A172 (cell line): ENCODE results near the gene EPHA6. TPM values are rescaled to one million over a fixed set of nuclear protein-coding genes. Genes with fewer than 3 reads are reported as not detected.
A peak's percentile ranks its signal among the peaks of the same experiment; 100 is the strongest.

Source experiments
- DNase-seq: peaks from one replicate; pipeline ENCODE4 v3.0.0-alpha.2; 2015; ENCODE audit warnings: low spot score
- total RNA-seq: library from RNA; depleted of rRNA; stranded (reverse); fragments of >200 nt; shearing (Covaris generic); gene quantifications from 2 replicates; pipeline ENCODE4 v1.2.3, GENCODE V29; 2014; rRNA removed

EPHA6 gene
- total RNA-seq: not detected in 2 replicates

DNA sequence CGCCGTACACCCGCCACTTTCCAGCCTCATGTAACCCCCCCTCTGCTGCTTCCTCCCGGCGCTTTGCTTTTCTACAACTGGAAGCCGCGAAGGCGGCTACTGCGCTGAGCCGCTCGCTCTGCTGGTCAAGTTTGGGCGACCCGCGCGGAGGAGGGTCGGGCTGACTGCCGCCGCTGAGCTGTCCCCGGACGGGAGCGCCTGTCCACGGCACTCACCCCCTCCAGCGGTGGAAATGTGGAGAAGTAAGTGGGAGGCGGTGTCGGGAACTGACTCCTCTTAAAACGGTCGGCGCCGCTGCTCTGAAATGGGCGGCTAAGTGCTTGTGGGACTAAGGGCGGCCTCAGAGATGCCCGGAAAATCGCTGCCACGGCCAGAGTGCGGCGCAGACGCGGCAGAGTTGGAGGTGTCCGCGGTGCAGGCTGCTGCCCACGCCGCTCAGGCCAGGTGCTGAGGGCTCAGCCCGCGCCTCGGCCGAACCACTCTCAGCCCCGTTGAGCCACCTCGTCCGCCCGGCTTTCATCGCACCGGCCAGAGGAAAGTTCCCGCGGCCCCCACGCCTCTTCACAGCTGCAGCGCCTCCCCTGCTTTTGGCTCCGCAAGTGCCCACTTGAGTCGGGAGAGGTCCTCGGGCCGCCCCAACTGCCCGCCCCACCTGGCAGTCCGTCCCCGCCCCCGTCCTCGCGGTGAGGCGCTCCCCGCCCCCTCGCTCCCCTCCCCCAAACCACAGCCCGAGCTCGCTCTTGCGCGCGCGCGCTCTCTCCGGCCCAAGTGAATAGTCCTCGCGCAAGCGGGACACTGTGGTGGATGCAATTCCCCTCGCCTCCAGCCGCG, at the start of gene EPHA6:
EPHA6 (plus strand) TSS at position 775 of the 831 bp plus-strand sequence.
- no peak for DNase-seq

- DNase-seq: no peak
These were observed 37.6 kb upstream of the EPHA6 start for GRCh38 chr3:96776818-96777217.

GRCh38 chr3:96779810-96780209, 34.6 kb upstream of the EPHA6 start:
- DNase-seq: no peak

- no peak for DNase-seq
These were observed 18.3 kb upstream of the EPHA6 start for GRCh38 chr3:96796101-96796500.

DNA sequence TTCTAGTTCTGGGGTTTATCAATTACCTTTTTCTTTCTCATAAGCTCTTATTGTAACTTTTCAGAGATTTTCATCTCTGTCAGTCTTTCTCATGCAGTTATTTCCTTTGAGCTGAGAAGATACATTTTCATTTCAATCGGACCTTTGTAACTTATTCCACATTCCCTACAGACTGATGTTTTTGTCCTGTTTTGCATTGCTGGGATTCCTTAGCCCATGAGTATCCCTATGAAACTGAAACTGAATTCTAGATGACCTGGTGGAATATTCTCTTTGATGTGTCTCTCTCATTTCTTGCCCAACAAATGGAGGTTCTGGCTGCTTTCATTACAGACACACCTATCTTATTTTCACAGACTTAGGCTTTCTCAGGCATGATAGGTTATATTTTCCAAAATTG, 10.5 kb upstream of the EPHA6 start:
- DNase-seq: no peak

DNA sequence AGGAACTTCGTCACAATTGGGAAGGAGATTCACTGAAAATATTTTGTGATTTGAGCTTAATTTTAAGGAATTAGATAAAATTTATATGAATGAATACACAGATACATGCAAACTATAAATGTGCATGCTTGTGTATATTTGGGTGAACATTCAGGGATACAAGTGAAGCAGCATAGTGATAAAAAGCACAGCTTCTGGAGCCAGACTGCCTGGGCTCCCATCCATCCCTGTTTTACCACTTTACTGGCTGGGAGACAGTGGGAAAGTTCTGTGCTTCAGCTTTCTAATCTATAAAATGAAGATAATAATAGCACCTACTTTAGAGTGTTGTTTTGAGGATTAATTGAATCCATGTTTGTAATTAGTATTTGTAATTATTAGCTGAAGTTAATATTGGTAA, 8.1 kb upstream of the EPHA6 start:
- no peak for DNase-seq

DNA sequence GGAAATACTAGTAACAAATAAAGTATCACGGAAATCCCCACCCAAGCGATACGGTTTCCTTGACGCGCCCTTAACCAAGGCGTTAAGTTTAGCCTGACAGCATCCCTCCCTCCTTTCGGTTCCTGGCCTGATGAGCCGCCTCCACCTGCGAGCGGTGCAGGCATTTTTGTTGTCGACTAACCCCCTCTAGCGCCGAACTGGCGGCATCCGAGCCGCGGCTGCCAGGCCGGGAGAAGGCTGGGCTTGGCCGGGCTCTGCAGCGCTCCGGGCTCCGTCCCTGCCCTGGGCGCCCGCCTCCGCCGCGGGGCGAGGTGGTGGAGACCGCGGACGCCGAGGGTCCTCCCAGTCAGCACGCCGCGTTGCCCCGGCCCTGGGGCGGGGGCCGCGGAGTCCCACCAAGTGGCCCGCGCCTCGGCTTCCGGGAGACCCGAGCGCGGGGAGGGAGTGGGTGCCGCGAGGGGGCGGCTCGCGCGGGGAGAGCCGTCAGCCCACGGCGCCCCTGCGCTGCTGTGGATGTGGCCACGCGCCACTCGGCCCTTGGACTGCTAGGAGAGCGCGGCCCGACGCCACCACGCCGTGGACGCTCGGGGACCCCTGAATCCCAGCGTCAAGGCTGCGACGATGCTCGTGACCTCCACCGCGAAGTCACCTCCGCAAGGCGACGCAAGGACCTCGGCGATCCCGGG, 1.1 kb upstream of the EPHA6 start:
- DNase-seq: no peak

DNA sequence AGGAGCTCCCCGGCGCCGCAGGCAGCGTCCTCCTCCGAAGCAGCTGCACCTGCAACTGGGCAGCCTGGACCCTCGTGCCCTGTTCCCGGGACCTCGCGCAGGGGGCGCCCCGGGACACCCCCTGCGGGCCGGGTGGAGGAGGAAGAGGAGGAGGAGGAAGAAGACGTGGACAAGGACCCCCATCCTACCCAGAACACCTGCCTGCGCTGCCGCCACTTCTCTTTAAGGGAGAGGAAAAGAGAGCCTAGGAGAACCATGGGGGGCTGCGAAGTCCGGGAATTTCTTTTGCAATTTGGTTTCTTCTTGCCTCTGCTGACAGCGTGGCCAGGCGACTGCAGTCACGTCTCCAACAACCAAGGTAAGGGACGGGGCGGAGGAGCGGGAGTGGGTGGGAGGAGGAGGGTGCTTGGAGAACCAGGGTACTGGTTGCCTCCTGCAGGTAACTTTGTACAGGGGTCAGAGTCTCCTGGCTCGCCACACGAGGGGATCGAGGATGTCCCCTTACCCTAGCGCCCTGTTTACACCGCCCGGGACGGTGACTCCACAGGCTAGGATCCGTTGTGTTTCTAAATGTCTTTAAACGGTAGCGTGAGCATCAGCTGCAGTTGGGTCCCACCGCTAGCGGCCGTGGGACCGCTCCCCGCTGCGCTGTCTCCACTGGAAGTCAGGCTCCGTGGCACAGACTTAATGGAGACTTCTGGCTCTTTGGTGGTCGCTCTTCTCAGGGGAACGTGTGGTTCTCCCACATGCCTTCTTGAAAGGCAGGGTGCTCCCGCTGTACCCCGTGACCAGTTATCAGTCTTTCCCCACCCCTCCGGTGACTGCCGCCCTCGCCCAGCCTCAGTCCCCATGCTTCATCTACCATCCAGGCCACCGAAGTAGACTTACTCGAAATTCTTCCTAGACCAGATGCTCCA, 515 bp downstream of the EPHA6 start:
- DNase-seq: no peak

- no peak for DNase-seq
These were observed 16.8 kb downstream of the EPHA6 start for GRCh38 chr3:96831175-96831574.

DNA sequence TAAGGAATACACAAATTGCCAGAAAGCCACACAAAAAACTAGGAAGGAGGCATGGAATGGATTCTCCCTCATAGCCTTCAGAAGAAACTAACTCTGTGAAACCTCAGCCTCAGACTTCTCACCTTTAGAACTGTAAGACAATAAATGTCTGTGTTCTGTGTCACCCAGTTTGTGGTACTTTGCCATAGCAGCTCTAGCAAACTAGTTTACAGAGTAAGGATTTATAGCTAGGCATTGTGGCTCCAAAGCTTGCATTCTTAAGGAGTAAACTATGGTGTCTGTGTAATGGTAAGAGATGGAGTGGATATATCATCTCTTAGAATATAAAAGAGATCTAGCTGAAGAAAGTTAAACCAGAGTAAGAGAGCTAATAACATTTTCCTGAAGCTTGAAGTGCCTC, 18.9 kb downstream of the EPHA6 start:
- no peak for DNase-seq

DNA sequence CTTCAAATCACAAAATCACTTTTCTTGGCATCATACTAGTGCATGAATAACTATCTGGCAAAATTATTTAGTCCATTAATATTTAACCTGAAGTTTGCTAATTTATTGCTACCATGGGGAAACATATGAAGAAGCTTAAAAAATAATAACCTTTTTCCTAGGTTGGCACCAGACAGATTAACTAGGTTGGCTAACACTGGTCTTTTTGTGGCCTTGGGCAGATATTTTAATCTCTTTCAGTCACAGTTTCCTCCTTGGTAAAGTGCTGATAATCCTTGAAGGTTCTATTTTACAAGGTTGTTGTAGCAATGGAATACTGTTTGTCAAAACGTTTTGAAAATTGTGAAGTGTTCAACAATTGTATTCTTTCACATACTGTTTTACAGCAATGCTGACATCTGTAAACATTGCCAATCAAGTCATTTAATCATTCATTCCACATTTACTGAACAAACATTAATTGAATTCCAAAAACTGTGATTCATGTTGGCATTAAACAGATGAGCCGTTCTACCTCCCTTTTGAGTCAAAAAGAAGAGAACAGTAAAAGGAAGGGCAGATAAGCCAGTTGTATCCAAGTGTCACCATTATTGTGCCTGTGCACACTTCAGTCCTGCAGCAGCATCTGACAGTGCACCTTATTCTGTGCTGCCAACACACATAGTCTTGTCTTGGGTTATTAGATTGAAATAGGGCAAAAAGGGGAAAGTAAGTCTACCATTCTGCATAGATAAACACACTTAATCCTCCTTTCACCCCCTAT, 21.9 kb downstream of the EPHA6 start:
- no peak for DNase-seq

GRCh38 chr3:96843505-96844203, 29.3 kb downstream of the EPHA6 start:
- DNase-seq: no peak

DNA sequence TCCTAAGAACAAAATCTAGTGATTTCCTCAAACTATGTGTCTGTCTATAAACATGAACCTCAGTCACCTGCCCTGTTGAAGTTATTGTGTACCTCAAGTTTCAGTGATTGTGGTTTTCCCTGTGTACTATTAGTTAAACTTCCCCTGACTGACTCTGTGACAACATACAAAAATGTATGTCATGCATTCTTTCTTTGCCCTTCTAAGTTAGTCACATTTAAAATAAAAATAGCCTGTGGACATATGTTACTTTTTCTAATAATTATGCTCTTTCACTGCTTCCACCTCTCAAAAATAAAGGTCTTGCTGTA, 29.8 kb downstream of the EPHA6 start:
- DNase-seq: no peak

DNA sequence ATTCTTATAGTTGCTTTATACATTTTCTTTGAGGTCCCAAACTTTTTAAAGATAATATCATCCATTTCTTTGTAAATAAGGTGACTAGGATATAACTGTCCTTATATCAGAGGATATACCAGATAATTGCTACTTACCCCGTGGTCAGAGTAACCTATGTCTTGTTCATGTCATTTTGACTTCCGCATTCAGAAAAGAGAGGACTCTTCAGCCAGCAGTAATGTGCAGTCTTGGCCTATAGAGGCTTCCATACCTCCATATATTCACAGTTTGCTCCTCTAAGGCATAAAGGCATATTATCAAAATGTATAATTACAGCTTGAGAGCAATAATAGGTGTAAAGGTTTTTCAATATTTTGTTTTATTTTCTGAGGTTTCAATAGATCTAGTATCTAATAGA, 38.5 kb downstream of the EPHA6 start:
- no peak for DNase-seq

DNA sequence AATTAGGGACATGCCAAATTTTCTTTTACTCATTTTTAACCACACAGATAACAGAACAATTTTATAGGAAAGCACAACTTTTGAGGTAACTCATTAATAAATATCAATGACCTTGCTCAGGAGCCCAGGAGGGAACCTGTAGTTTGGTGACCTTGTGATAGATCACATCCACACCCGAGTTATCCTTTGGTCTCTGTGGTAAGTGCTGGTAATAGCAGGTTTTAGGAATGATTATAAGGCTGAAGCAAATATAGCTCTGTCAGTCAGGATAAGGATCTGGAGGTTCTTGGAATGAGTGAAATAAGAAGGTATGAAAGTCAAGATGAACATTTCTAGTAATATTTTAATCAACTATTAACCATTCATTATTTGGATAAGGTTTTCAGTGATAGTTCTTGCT, 46.5 kb downstream of the EPHA6 start:
- no peak for DNase-seq

DNA sequence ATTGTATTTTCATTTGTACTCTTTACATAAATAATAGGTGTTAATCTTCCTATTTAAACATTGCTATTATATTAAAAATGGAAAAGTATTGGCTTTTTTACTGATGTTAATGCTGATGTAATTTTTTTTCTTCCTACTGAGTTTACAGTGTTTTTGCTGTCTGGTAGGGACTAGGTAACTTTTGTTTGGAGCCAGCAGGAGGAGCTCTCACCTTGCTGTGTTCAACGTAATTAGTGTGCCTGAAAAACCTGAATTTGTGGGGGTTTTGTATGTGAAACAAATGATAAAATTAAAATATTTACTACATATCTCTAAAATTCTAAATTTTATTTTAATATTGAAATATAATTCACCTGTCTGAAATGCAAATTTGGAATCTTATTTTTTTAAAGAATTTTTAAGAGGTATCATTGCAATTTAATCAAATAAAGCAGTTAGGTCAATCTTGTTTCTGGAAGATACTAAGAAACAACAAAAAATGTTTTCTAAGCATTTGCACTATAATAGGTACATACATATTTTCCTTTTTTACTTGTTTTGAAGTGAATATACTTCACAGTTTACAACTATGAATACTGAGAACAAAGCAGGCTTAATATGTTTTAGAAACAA, 48.8 kb downstream of the EPHA6 start:
- DNase-seq: peak; percentile 27

- DNase-seq: no peak
These were observed 51.2 kb downstream of the EPHA6 start for GRCh38 chr3:96865605-96866004.

DNA sequence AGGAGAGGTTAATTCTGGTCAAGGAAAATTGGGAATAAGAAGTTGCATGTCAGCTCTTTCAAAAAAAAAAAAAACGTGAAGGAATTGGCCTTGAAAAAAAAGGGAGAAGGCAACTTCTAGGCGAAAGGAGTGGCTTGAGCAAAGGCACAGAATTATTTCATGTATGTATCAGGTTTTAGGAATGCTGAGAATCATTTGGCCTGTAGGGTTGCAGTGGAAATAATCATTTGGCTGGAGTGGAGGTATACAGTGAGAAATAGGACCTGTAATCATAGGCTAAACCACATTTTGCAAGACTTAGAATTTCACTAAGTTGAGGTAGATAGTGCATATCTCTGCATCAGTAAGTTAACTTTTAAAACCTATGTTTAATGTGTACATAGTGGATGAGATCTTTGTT, 54.9 kb downstream of the EPHA6 start:
- DNase-seq: no peak

DNA sequence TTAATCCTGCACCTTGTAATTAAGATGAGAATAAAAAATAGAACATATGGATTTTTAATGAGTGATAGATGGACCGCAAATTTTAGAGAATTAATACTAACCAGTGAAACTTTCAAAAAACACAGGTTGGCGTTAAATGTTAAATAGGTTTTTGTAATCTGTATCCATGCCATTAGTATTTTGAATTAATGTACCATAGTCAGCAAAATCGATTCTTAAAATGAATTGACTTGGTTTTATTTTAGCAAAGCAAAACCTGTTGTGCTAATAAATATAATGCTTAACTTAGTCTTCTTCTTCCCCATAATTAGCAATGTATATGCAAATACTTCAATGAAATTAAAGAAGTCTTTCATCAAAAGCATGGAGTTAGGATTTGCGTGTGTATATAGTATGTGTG, 63.1 kb downstream of the EPHA6 start:
- DNase-seq: no peak

- DNase-seq: no peak
These were observed 85.6 kb downstream of the EPHA6 start for GRCh38 chr3:96900031-96900430.

GRCh38 chr3:96900566-96900965, 86.2 kb downstream of the EPHA6 start:
- no peak for DNase-seq
